ENCODE measurements around the gene COA8.

- no peak for TF ChIP-seq POLR2A (IDR thresholded peaks at IDR 0.05)
- TF ChIP-seq, protein P1, sequence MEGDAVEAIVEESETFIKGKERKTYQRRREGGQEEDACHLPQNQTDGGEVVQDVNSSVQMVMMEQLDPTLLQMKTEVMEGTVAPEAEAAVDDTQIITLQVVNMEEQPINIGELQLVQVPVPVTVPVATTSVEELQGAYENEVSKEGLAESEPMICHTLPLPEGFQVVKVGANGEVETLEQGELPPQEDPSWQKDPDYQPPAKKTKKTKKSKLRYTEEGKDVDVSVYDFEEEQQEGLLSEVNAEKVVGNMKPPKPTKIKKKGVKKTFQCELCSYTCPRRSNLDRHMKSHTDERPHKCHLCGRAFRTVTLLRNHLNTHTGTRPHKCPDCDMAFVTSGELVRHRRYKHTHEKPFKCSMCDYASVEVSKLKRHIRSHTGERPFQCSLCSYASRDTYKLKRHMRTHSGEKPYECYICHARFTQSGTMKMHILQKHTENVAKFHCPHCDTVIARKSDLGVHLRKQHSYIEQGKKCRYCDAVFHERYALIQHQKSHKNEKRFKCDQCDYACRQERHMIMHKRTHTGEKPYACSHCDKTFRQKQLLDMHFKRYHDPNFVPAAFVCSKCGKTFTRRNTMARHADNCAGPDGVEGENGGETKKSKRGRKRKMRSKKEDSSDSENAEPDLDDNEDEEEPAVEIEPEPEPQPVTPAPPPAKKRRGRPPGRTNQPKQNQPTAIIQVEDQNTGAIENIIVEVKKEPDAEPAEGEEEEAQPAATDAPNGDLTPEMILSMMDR (IDR thresholded peaks at IDR 0.05 in 8 of 11, conservative IDR thresholded peaks at IDR 0.05 in 3 of 11) = no peak
- no peak for TF ChIP-seq POLR2AphosphoS5 (IDR thresholded peaks at IDR 0.05)
Measured at GRCh38 chr14:103543140-103543539, 19.6 kb upstream of the COA8 start.

All from spleen (tissue), 7 donors.